GM12864 (cell line): ENCODE data around the gene GGACT.

Experiments
- DNase-seq: peaks from one replicate; pipeline ENCODE4 v3.0.0-alpha.2; 2011; ENCODE audit warnings: low read depth
- H3K4me3 ChIP-seq: 2 replicates; pipeline ENCODE4 v1.5.1; 2011; ENCODE audit warnings: mild to moderate bottlenecking, low read depth, low read length, control low read depth
- CTCF ChIP-seq: IDR thresholded peaks from 2 replicates; pipeline ENCODE4 v1.5.1; 2011; ENCODE audit warnings: low read depth, mild to moderate bottlenecking, moderate library complexity, low read length, control low read depth, inconsistent platforms; ENCODE audit errors: missing control alignments

GGACT gene

GRCh38 chr13:100508996-100509395 lies 79.6 kb downstream of the GGACT start:
- TF ChIP-seq CTCF = no peak
- H3K4me3 ChIP-seq = no peak overlapping the region
- no peak for DNase-seq

- H3K4me3 ChIP-seq = no peak overlapping the region
- no peak for TF ChIP-seq CTCF
- DNase-seq = no peak
Observed at GRCh38 chr13:100508455-100508854, 80.1 kb downstream of the GGACT start.

GRCh38 chr13:100506600-100507422 lies 81.8 kb downstream of the GGACT start:
- peak overlapping the region; percentile 36; the same call in 1 of the 2 replicates for H3K4me3 ChIP-seq
- no peak for TF ChIP-seq CTCF
- DNase-seq = no peak

- no peak for TF ChIP-seq CTCF
- peak overlapping the region; percentile 36 for H3K4me3 ChIP-seq
- peak; percentile 34 for DNase-seq
Observed at GRCh38 chr13:100506154-100506553, 82.4 kb downstream of the GGACT start.

- DNase-seq = no peak
- H3K4me3 ChIP-seq = no peak overlapping the region
- no peak for TF ChIP-seq CTCF
Observed at GRCh38 chr13:100503622-100504021, 85.0 kb downstream of the GGACT start.

- no peak for DNase-seq
- TF ChIP-seq CTCF = no peak
- no peak overlapping the region for H3K4me3 ChIP-seq
Observed at GRCh38 chr13:100502446-100502845, 86.1 kb downstream of the GGACT start.

GRCh38 chr13:100497389-100497788 lies 91.2 kb downstream of the GGACT start:
- no peak for DNase-seq
- no peak for TF ChIP-seq CTCF
- no peak overlapping the region for H3K4me3 ChIP-seq
